HG03558 (cell line): ENCODE data around the gene PRICKLE2.

Experiments used
- ATAC-seq: cut with Tn5 transposase; IDR thresholded peaks from one replicate; pipeline ENCODE4 v1.9.1; 2021; ENCODE audit warnings: moderate number of reproducible peaks; ENCODE audit not compliant: unreplicated experiment; ENCODE audit errors: extremely low read depth

PRICKLE2 gene

DNA sequence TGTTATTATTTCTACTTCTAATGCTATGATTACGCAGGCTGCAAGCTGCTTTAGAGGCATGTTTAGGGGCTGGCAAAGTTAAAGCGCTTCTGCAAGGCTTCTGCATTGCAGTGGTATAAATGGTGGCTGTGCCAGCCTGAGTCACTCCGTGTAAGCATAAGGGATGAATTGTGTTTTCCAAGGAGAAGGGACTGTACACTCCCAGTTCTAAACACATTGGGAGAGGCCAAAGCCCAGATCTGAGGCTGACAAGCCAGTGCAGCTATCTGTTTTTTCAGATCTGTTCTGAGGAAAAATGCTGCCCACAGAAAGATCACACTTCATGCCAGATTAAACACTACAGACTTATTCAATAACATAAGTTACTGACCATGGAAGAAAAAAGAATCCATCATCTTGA is 83.8 kb downstream of the PRICKLE2 start:
- ATAC-seq: no peak

GRCh38 chr3:64140651-64141050 is 84.6 kb downstream of the PRICKLE2 start:
- ATAC-seq: no peak

DNA sequence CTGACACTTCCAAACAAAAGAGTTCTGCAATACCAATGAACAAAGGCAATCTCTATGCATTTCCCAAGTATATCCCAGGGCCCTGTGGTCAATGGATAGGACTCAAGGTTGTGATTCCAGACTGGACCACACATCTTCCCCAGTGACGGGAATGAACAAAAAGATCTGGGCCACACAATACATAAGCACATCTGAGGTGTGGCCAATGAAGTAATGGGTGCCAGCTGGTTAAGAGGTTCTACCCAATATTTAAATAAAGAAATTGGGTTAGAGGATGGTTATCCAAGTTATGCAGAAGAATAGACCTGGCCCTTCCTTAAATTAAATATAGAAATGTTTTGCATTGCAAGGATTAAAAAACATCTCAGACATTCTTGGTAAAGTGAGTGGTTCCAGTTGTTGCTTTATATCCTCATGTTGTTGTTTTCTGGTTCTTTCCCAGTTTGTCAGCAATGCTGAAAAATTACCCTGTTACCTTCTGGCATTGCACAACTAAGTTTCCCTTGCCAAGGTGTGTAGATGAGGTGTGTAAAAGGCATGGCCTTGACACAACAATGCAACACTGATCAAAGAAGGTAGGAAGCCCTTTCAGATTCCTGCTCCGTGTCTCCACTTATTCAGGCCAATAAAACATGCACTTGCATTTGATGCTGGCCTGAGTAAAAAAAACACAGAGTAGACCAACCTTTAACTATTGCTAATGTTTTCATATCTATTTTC is 86.5 kb downstream of the PRICKLE2 start:
- no peak for ATAC-seq

DNA sequence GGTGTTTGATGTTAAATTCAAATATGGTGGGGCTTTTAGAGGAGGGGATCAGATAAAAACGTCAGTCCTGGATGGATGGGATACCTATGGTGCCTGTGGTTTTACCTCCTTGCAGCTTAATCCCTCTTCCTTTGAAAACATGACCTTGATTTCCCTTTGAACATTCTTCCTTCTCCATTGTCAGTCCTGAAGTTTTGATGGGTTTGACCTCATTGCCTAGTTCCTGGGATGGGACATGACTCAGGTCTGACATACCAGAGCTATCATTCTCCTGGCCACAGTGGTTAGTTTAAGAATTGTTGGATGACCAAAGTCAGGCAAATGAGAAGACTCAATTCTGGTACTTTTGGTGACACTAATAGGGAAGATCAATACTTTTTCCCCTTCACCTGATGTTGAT is 87.2 kb downstream of the PRICKLE2 start:
- no peak for ATAC-seq

- ATAC-seq: no peak
Observed at GRCh38 chr3:64134882-64135281, 90.4 kb downstream of the PRICKLE2 start.

- no peak for ATAC-seq
Observed at GRCh38 chr3:64133987-64134386, 91.3 kb downstream of the PRICKLE2 start.

DNA sequence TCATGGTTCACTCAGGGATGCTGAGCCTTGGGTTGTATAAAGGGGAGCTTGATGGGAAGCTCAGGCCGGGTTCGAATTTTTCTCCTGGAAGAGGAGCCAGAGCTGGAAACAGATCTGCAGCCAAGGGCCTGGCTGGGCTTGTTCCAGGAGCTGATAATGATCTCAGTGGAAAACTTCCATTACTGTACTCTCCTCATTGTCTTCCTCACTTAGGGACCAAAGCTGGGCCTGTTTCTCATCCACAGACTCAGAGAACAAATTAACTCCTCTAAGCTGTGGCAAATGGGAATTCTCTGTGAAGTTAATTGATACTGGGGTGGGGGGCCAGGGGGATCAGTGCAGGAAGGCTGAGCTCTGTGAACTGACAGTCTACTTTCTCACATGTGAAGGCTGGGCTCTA is 92.0 kb downstream of the PRICKLE2 start:
- no peak for ATAC-seq

GRCh38 chr3:64131725-64132469 is 93.4 kb downstream of the PRICKLE2 start:
- no peak for ATAC-seq

DNA sequence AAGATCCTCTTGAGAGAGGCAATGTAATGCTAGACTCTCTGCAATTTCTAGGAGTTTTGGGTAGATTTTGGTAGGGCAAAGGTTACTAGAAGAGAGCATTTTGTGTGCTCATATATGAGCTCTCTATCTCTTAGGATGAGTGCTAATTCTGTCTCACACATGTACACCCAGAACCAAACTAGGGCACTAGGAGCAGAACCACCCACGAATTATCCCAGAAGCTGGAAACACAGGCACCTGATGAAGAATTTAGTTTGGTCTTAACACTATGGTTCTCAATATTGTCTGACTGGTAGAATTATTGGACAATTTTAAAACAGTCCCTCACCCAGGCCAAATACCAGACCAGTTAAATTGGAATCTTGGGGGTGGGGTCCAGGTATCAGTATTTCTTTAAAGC is 94.8 kb downstream of the PRICKLE2 start:
- ATAC-seq: no peak

GRCh38 chr3:64129581-64129980 is 95.7 kb downstream of the PRICKLE2 start:
- no peak for ATAC-seq

DNA sequence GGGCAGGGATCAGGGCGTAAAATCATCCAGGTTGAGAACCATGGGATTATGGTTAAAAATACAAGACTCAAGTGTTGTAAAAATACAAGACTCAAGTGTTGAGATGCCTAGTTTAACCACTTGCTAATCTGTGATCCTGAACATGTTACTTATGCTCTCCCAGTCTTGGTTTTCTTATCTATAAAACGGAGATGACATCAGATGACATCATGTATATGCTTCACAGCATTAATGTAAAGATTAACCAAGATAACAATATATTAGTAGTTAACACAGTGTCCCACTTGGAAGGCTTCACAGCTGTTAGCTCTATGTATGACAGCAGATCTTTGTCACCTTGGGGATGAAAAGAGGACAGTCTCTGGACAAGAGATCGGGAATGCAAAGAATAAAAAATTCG is 96.2 kb downstream of the PRICKLE2 start:
- ATAC-seq: no peak

DNA sequence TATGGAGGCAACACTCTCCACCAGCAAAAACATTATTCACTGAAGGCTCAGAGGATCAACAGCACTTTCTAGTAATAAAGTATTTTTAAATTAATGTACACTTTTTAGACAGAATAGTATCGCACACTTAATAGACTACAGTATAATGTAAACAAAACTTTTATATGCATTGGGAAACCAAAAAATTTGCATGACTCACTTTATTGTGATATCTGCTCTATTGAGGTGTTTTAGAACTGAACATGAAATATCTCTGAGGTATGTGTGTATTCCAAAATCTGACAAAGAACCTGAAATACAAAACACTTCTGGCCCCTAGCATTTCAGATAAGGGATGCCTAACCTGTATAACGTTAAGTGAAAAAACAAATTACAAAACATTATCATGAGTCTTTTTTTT is 99.7 kb downstream of the PRICKLE2 start:
- no peak for ATAC-seq

GRCh38 chr3:64123931-64124330 is 101.3 kb downstream of the PRICKLE2 start:
- no peak for ATAC-seq

DNA sequence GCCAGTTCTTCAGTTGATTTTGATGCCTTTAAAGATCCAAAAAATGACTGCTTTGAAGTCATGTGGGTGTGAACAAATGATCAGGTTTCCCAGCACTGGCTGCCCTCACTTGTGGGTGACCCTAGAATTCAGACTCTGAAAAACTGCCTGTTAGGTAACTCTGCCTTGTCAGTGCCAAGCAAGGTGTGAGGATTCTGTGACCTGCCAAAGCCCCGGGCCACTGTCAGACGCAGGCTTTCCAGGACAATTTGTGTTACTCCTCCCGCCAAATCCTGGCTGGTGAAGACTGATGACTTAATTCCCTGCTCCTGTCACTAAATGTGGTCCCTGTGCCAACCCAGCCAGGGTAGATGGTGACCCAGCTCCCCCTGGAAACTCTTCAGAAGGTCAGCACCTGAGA is 102.8 kb downstream of the PRICKLE2 start:
- ATAC-seq: no peak

DNA sequence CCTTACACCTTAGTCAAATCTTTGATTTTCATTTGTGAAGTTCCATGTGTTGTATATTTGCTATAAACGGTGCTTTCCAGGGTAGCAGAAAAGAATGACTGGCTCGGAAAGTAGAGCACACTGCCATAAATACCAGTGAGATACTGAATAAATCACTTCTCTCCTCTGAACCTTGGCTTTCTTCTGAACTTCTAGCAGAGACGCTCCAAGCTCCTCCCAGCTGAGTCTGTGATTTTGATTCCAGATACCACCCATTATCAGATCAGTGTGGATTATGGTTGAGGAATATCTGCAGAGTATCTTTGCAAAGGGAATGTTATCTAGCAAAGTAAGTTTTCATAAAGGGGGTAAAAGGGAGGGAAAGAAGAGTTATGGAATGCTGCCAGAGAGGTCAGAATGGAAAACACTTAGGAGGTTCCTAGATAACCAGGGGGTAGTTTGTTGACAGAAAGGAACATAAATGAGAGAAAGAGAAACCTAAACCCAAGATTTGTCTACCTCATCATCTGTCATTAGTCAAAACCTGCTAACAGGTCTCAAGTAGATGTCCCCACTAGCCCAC is 103.4 kb downstream of the PRICKLE2 start:
- no peak for ATAC-seq

- no peak for ATAC-seq
Observed at GRCh38 chr3:64120876-64121275, 104.4 kb downstream of the PRICKLE2 start.

- no peak for ATAC-seq
Observed at GRCh38 chr3:64117483-64117882, 107.8 kb downstream of the PRICKLE2 start.

- ATAC-seq: no peak
Observed at GRCh38 chr3:64114651-64115050, 110.6 kb downstream of the PRICKLE2 start.

DNA sequence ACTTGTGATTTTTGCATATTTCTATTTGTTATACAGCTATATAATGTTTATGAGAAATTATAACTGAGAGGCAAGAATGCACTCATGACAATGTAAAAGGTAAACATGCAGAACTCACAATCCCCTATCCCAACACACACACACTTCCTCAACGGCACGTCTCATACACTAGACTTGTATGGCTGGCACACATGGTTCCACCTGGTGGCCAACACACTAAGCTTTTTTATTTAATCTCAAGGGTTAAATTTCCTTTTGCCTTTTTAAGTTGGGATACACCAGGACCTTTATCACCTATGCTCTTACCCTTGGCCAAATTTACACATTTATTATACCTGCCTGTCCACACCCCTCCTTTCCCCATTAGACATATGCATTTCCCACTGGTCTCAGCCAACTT is 113.4 kb downstream of the PRICKLE2 start:
- ATAC-seq: no peak

DNA sequence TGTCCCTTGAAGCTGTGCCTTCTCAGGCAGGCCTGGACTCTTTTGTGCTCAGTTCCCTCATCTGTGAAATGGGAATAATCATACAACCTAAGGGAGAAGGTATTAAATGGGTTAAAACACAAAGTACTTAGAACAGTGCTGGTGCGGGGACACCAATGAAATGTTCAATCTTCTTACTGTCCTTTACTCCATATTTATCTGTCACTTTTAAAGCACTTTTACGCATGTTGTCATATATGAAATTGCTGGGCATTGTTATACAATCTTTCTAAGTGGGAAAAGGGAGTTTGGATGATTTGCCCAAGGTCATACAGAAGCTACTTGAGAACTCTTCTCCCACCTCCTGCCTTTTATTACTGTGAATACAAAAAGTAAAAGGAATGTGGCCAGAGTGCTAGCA is 114.2 kb downstream of the PRICKLE2 start:
- no peak for ATAC-seq

GRCh38 chr3:64110071-64110470 is 115.2 kb downstream of the PRICKLE2 start:
- ATAC-seq: no peak

DNA sequence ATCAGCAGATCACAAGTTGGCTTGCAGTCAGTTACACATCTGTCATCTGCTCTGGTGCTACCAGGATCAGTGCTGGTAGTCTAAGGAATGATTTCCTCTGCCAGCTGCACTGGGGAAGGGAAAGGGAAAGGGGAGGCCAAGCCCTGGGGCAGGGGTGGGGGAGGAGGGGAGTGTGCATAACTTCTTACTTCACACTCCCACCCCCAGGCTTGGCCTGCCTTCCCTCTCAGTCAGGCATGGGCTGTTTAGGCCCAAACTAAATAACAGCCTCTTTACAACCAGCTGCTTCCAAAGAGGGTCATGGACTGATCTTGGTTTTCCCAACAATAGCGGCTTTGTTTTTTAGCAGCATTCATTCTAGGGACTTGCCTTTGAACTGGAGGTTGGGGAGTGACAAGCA is 115.8 kb downstream of the PRICKLE2 start:
- no peak for ATAC-seq
